ENCODE measurements around the gene C4orf54. TPM values are rescaled to one million over a fixed set of nuclear protein-coding genes. Genes with fewer than 3 reads are reported as not detected.

The C4orf54 gene
- total RNA-seq, 2 donors from 2014 or later = 0.32 to 0.62 TPM

DNA sequence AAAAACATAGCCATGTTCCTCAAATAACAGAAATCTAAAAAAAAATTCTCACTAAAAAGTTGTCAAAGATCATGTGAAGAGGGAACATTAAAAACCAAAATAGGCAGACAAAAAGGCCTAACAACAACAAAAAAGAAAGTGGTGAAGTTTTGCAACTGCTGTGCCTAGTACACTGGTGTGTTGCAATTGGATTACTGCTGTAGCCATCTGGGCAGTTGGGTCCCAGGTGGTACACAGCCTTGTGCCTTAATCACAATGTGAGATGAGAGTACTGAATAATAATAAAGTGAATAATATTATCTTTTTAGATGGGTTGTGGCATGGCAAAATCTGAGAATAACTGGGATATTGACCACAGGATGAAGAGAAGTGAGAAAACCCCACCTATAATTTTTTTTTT, 12.0 kb downstream of the C4orf54 start:
- Histone ChIP-seq H3K9me3 (no peaks in the 10 kb centered on the region), H3K4me1 (replicated peaks) (no peaks in the 10 kb centered on the region), H3K4me3 (no peak overlapping the region), H3K27me3 (replicated peaks; ENCODE audit: insufficient read depth) (no peaks in the 10 kb centered on the region), H3K27ac (no peak overlapping the region), H3K36me3 (no peaks in the 10 kb centered on the region)
- intact Hi-C loops (cut with DNase I) = no loop called here
- no peak for DNase-seq (ENCODE audit: low spot score)
- TF ChIP-seq, protein P1, sequence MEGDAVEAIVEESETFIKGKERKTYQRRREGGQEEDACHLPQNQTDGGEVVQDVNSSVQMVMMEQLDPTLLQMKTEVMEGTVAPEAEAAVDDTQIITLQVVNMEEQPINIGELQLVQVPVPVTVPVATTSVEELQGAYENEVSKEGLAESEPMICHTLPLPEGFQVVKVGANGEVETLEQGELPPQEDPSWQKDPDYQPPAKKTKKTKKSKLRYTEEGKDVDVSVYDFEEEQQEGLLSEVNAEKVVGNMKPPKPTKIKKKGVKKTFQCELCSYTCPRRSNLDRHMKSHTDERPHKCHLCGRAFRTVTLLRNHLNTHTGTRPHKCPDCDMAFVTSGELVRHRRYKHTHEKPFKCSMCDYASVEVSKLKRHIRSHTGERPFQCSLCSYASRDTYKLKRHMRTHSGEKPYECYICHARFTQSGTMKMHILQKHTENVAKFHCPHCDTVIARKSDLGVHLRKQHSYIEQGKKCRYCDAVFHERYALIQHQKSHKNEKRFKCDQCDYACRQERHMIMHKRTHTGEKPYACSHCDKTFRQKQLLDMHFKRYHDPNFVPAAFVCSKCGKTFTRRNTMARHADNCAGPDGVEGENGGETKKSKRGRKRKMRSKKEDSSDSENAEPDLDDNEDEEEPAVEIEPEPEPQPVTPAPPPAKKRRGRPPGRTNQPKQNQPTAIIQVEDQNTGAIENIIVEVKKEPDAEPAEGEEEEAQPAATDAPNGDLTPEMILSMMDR (IDR thresholded peaks at IDR 0.05) = no peak
- no peak for TF ChIP-seq POLR2A (IDR thresholded peaks at IDR 0.05)

- intact Hi-C loops (cut with DNase I) = no loop called here
- Histone ChIP-seq H3K36me3 (no peaks in the 10 kb centered on the region), H3K27ac (no peak overlapping the region), H3K4me1 (replicated peaks) (no peaks in the 10 kb centered on the region), H3K9me3 (no peaks in the 10 kb centered on the region), H3K4me3 (no peak overlapping the region), H3K27me3 (replicated peaks; ENCODE audit: insufficient read depth) (no peaks in the 10 kb centered on the region)
- no peak for DNase-seq (ENCODE audit: low spot score)
- TF ChIP-seq POLR2A (IDR thresholded peaks at IDR 0.05) (no peak), POLR2AphosphoS5 (IDR thresholded peaks at IDR 0.05) (no peak)
- TF ChIP-seq, protein P1 (IDR thresholded peaks at IDR 0.05) = no peak
- WGBS = 100% methylated on average over 1 of the region's 1 CpG
Measured at GRCh38 chr4:99645036-99645435, 12.6 kb downstream of the C4orf54 start.

DNA sequence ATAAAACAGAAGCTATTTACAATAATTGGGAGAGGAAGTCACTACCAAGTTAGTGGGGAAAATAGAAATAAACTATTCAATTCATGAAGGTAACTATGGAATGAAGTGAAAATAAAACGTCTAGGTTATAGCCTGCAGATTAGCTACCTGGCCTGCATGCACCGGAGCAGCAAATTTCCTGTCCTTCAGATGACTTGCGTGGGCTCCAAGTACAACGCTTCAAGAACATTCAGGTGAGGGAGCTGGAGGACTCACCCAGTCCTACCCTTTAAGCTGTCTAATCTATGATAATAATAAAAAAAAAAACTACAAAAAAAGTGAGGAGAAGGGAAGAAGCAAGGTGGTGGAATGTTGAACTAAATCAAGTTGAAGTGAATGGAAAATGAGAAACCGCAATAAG, 13.2 kb downstream of the C4orf54 start:
- Histone ChIP-seq H3K27me3 (replicated peaks; ENCODE audit: insufficient read depth) (no peaks in the 10 kb centered on the region), H3K9me3 (no peaks in the 10 kb centered on the region), H3K4me3 (no peak overlapping the region), H3K4me1 (replicated peaks) (no peaks in the 10 kb centered on the region), H3K27ac (no peak overlapping the region), H3K36me3 (no peaks in the 10 kb centered on the region)
- no peak for TF ChIP-seq POLR2A (IDR thresholded peaks at IDR 0.05)
- TF ChIP-seq, protein P1 (IDR thresholded peaks at IDR 0.05) = no peak
- no peak for TF ChIP-seq POLR2AphosphoS5 (IDR thresholded peaks at IDR 0.05)
- intact Hi-C loops (cut with DNase I) = no loop called here
- DNase-seq (ENCODE audit: low spot score) = no peak
- 82% methylated on average over 5 of the region's 5 CpGs for WGBS

DNA sequence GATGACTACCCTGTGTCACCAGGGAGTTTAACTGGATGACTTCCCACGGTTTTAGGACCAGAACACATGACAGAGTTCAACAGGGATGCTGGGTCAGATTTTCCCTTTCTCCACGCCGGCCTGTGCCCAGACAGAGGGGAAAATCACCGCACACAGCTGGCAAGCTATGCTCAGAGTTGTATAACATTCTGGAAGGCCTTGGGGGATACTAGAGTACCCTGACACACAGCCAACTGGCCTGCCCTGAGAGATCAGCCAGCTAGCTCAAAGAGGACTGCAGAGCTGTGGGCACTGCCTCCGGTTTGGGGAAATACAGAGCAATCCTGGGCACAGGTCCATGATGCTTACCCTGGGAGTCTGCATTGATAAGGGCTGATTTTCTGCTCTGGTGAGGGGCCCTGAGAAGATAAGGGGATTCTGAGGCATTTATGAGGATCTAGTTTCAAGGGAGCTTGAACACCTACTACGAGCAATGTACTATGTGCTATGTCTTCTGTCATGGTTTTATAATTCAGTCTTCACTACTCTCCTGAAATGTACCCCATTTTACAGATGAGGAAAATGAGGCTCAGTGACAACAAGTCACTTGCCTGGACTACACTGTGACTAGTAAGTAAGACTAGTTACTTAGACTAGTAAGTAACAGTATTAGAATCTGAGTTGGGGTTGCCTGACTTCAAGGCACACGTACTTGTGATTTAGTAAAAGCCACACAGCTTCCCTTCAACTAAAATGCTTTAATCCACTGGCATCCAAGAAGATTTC, 14.7 kb downstream of the C4orf54 start:
- Histone ChIP-seq H3K9me3 (no peaks in the 10 kb centered on the region), H3K4me3 (no peak overlapping the region), H3K27ac (no peak overlapping the region), H3K27me3 (replicated peaks; ENCODE audit: insufficient read depth) (no peaks in the 10 kb centered on the region), H3K36me3 (no peaks in the 10 kb centered on the region), H3K4me1 (replicated peaks) (no peaks in the 10 kb centered on the region)
- 68% methylated on average over 7 of the region's 7 CpGs for WGBS
- no peak for DNase-seq (ENCODE audit: low spot score)
- TF ChIP-seq, protein P1 (IDR thresholded peaks at IDR 0.05) = no peak
- no peak for TF ChIP-seq POLR2A (IDR thresholded peaks at IDR 0.05)
- no peak for TF ChIP-seq POLR2AphosphoS5 (IDR thresholded peaks at IDR 0.05)
- intact Hi-C loops (cut with DNase I) = no loop called here

DNA sequence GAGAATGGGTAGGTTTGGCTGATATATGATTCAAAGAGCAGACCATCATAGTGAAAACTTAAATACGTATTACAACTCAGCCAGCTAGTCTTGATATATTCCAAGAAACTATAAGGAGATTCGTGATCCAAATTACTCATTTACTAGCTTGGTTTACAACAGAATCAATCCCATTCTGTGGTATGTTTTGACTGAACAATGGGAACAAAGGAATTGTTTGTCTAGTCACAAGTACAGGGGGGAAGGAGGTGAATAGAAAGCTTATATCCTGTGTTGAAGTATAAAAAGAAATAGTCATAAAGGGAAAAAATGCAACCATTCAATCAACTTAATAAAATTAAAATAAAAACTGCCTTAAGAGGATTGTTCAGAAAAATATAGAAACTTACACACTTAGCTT, 17.0 kb downstream of the C4orf54 start:
- WGBS = 56% methylated on average over 2 of the region's 2 CpGs

More for the DNA sequence above, 17.0 kb downstream of the C4orf54 start:
- TF ChIP-seq POLR2A (IDR thresholded peaks at IDR 0.05) (no peak), POLR2AphosphoS5 (IDR thresholded peaks at IDR 0.05) (no peak)
- TF ChIP-seq, protein P1 (IDR thresholded peaks at IDR 0.05) = no peak
- no peaks in the 10 kb centered on the region for H3K36me3 ChIP-seq
- no peak overlapping the region for H3K27ac ChIP-seq
- no peaks in the 10 kb centered on the region for H3K4me1 ChIP-seq (replicated peaks)
- H3K27me3 ChIP-seq (replicated peaks; ENCODE audit: insufficient read depth) = no peaks in the 10 kb centered on the region
- no peak overlapping the region for H3K4me3 ChIP-seq
- intact Hi-C loops (cut with DNase I) = no loop called here
- no peaks in the 10 kb centered on the region for H3K9me3 ChIP-seq
- DNase-seq (ENCODE audit: low spot score) = no peak

Data from prostate gland (tissue), 2 donors.